ENCODE data around the gene UBAP2.

The UBAP2 gene

DNA sequence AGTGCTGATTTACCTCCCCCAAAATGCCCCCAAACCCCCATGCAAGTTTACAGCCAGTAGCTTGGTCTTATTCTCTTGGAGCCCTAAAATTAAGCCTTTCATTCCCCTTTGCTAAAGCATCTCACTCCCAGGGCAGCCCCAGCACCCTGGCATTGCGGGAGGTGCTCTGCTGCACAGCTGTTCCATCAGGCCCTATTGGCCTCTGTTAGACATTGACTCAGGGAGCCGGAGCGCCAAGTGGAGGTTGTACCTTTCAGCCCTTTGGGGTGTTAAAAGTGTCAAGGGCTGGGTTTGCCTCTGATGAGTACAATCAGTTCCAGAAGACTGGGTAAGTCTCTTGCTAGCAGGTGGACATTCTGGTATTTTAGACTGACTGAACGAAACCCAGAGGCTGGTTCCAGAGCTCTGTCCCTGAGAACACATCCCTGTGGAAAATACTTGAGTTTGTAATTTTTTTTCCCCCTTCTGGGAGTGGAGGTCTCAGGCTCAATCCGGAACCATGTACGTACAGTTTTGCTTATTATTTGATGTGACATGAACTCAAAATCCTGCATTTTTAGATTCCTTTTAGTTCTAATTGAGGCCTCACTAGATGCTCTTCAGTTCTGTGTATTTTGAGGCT, 129.3 kb downstream of the UBAP2 start:
- DNase-seq: no peak

DNA sequence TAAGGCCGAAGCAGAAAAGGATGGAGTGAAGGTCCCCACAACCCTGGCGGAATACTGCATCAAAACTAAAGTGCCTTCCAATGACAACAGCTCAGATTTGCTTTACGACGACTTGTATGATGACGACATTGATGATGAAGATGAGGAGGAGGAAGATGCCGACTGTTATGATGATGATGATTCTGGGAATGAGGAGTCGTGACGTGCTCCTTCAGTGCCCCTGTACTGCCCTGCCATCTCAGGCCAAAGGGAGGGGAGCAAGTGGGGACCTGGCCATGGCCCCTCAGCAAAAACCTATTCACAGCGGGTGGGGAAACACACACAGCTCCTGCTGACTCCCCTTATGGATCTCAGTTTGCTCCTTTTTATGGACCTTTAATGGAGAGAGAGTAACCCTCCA, 131.7 kb downstream of the UBAP2 start:
- no peak for DNase-seq

DNA sequence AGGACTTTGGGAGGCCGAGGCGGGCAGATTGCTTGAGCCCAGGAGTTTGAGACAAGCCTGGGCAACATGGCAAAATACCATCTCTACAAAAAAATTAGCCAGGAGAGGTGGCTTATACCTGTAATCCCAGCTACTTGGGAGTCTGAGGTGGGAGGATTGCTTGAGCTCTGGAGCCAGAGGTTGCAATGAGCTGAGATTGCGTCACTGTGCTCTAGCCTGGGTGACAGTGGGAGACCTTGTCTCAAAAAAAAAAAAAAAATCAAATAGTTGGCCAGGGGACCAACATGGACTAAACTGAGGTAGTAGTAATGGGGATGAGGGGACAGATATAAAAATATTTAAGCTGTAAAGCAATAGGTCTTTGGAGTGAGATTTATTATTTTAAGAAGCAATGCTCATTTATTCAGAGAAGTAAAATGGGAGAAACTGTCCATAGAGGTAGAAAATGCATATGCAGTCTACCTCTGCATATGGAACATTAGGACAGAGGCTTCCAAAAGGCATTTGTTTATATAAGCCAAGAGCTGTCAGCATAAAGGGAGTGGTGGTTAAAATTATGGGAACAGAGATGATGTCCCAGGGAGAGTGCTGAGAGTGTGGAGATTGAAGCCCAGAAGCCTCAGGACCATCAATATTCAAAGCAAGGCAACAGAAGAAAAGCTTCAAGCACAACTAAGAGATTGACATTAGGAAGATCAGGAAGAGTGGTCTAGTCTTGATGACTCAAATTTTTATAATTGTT, 133.6 kb downstream of the UBAP2 start:
- no peak for DNase-seq

- no peak for DNase-seq
These were observed 135.1 kb downstream of the UBAP2 start for GRCh38 chr9:33913541-33913940.

GRCh38 chr9:33908749-33909148, 139.9 kb downstream of the UBAP2 start:
- no peak for DNase-seq

GRCh38 chr9:33908114-33908513, 140.6 kb downstream of the UBAP2 start:
- no peak for DNase-seq

DNA sequence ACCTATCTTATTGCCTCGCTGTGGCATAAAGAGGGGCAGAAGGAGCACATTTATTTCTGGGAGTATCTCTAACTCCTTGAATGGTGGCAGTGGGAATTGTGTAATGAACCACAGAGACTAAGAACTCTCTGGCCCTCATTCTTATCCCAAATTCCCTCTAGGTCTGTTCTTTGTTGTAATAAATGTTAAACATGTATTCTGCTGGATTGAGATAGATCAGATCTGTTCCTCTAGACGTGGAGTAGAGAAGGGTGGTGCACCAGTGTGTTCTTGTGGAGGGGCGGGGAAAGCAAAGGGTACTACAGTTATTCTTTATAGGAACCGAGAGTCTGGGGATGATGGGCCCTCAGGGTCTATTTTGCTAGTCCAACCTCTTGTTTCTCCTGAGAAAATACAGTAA, 141.3 kb downstream of the UBAP2 start:
- DNase-seq: no peak

DNA sequence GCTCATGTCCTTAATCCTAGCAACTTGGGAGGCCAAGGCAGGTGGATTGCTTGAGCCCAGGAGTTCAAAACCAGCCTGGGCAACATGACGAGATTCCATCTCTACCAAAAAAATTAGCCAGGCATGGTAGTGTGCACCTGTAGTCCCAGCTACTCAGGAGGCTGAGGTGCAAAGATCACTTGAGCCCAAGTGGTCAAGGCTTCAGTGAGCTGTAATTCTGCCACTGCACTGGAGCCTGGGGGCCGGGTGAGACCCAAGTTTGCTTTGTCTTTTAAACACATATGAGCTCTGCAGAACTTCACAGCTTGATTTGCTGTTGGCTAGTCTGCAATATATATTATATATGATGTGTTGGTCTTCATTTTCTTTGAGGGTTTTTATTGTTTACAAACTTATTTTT, 141.9 kb downstream of the UBAP2 start:
- DNase-seq: no peak

GRCh38 chr9:33905137-33905536, 143.6 kb downstream of the UBAP2 start:
- DNase-seq: no peak

DNA sequence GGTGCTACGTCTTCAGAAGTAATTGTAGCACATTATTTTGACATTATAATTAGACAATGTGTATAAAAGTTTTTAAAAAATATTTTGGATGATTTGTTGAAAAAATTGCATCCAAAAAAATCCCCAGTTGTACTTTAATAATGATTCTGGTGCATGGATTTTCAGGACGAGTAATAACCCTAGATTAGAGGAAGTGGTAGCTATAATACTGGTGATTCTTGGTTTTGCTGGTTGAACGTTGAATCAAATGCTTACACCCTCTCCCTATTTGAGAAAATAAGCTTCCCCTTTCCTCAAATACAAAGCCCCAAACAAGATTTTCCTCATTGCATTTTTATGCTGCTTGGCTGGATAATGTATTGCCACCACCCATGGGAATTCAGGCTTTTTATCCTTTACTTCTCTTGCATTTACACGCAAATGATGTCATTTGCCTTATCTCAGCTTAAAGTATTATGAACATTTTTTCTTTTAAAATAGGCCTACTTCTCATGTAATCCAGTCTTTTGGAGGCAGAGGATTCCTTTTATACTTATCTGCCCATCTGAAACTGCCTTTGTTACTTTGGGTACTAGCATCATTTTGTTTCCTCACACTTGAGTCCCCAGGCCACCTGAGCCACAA, 145.4 kb downstream of the UBAP2 start:
- no peak for DNase-seq

DNA sequence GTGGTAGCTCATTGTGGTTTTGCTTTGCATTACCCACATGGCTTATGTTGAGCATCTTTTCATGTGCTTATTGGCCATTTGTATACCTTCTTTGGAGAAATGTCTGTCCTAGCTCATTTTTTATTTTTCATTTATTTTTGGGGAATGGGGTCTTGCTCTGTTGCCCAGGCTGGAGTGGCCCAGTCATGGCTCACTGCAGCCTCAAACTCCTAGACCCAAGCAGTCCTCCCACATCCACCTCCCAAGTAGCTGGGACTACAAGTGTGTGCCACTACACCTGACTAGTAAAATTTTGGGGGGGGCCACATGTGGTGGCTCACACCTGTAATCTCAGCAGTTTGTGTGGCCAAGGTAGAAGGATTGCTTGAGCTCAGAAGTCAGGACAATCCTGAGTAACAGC, 154.4 kb downstream of the UBAP2 start:
- DNase-seq: no peak

DNA sequence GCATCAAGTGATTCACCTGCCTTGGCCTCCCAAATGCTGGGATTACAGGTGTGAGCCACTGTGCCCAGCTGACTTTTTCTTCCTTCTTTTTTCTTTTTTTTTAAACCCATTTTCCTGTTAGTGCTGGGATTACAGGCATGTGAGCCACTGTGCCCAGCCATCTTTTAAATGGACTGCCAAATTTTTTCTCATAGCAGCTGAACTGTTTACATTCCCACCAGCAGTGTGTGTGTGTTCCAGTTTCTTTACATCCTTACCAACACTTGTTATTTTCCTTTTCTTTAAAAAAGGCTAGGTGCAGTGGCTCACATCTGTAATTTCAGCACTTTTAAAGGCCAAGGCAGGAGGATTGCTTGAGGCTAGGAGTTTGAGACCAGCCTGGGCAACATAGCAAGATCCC, 154.8 kb downstream of the UBAP2 start:
- no peak for DNase-seq

DNA sequence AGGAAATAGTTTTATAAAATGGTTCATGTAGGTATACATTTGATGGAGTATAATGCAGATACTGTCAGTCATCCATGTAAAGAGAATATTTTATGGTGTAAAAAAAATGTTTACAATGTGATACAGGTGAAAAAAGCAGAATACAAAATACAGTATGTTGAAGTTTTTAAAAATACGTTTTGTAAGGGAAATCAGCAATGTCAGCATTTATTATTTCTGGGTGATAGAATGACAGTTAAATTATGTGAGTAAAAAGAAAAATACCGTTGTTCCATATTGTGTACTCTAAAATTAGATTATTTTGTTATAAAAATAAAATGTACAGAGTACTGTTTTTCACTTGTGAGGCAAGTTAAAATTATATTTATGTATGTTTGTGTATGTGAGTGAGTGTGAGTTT, 162.7 kb downstream of the UBAP2 start:
- no peak for DNase-seq

GRCh38 chr9:33884856-33885701, 163.6 kb downstream of the UBAP2 start:
- no peak for DNase-seq

DNA sequence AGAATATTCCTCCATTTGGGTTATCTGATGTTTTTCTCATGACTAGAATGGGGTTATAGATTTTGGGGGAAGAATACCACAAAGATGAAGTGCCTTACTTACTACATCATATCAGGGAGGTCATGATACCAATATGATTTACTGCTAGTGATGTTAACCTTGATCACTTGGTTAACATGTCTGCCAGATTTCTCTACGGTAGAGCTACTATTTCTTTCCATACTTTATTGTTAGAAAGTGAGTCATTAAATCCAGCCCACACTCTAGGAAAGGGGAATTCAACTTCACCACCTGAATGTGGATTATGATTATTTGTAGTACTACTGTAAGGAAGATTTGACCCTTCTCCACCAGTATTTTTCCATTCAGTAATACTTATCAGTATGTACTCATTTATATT, 167.1 kb downstream of the UBAP2 start:
- DNase-seq: no peak

DNA sequence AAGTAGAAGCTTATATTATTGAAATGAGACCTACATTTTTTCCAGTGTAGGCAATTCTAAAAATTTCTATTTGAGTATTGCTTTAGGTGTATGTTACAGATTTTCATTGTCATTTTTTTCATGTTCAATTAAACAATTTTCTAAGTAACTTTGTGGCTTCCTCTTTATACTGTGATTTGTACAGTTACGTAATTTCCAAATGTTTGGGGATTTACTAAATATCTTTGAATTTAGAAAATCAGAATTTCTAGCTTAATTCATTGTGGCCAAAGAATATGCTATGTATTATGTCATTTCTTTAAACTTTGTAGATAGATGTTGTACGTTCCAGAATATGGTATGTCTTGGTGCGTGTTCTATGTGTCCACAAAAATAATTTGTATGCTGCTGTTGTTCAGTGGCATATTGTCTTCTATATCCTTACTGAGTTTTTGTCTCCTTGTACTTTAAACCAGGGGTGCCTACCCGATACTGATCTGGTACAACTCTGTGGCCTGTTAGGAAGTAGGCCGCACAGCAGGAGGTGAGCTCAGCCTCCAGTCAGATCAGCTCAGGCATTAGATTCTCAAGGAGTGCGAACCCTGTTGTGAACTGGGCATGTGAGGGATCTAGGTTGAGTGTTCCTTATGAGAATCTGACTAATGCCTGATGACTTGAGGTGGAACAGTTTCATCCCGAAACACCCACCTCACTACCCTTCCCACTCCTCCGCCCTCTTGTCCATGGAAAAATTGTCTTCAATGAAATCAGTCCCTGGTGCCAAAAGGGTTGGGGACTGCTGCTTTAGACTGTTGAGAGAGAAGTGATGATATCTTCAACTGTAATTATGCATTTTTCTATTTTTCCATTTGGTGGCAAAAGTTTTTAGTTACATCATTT, 168.2 kb downstream of the UBAP2 start:
- no peak for DNase-seq

- no peak for DNase-seq
These were observed 169.9 kb downstream of the UBAP2 start for GRCh38 chr9:33878691-33879366.

GRCh38 chr9:33877727-33878489, 170.8 kb downstream of the UBAP2 start:
- no peak for DNase-seq
